Neuronal stem cell (in vitro differentiated cells): ENCODE results near the gene MB21D2.

Source experiments
- DNase-seq: peaks from one replicate; pipeline ENCODE4 v3.0.0-alpha.2; 2013; ENCODE audit warnings: low spot score
- H2AFZ ChIP-seq: one replicate; pipeline ENCODE4 v1.6.1; 2013; ENCODE audit warnings: mild to moderate bottlenecking, low read length, inconsistent platforms
- H2AK5ac ChIP-seq: 2 replicates; pipeline ENCODE4 v1.6.1; 2013; ENCODE audit warnings: low read depth, mild to moderate bottlenecking, inconsistent platforms, low read length, moderate library complexity, mixed read lengths
- H2BK120ac ChIP-seq: 2 replicates; pipeline ENCODE4 v1.6.1; 2013; ENCODE audit warnings: low read depth, mild to moderate bottlenecking, inconsistent platforms, low read length, moderate library complexity, mixed read lengths
- H2BK12ac ChIP-seq: one replicate; pipeline ENCODE4 v1.6.1; 2013; ENCODE audit warnings: low read length, inconsistent platforms
- H2BK15ac ChIP-seq: 2 replicates; pipeline ENCODE4 v1.6.1; 2013; ENCODE audit warnings: mild to moderate bottlenecking, low read length, inconsistent platforms, mixed read lengths
- H2BK5ac ChIP-seq: one replicate; pipeline ENCODE4 v1.6.1; 2013; ENCODE audit warnings: inconsistent platforms, mild to moderate bottlenecking, low read length, moderate library complexity
- H3K14ac ChIP-seq: one replicate; pipeline ENCODE4 v1.6.1; 2013; ENCODE audit warnings: low read length, inconsistent platforms
- H3K18ac ChIP-seq: 2 replicates; pipeline ENCODE4 v1.6.1; 2013; ENCODE audit warnings: low read length, inconsistent platforms
- H3K23ac ChIP-seq: 2 replicates; pipeline ENCODE4 v1.6.1; 2013; ENCODE audit warnings: low read depth, mild to moderate bottlenecking, mixed read lengths, low read length, inconsistent platforms; ENCODE audit not compliant: poor library complexity
- H3K27ac ChIP-seq: replicated peaks from 3 replicates; pipeline ENCODE4 v1.5.1; 2013; ENCODE audit warnings: low read length, inconsistent platforms
- H3K27me3 ChIP-seq, 3 experiments: 2 replicates each; pipeline ENCODE4 v1.6.1; 2013; ENCODE audit warnings: low read length in 3 of 3, mild to moderate bottlenecking in 2 of 3, inconsistent platforms in 1 of 3, low read depth in 1 of 3, mixed read lengths in 1 of 3, moderate library complexity in 1 of 3; ENCODE audit not compliant: control insufficient read depth in 3 of 3, insufficient read depth in 3 of 3
- H3K36me3 ChIP-seq, 2 donors: replicated peaks in 1 of 2; 2 replicates each; pipeline ENCODE4 v1.6.1; 2013; ENCODE audit warnings: low read length in 2 of 2; ENCODE audit not compliant: control insufficient read depth in 2 of 2, insufficient read depth in 2 of 2
- H3K4ac ChIP-seq: 2 replicates; pipeline ENCODE4 v1.6.1; 2013; ENCODE audit warnings: inconsistent platforms, mild to moderate bottlenecking, low read length, moderate library complexity
- H3K4me1 ChIP-seq, 2 donors: 1 replicate in 1 of 2; 2 replicates in 1 of 2; pipeline ENCODE4 v1.6.1; 2013; ENCODE audit warnings: low read length in 2 of 2, low read depth in 1 of 2; ENCODE audit not compliant: control insufficient read depth in 2 of 2, insufficient read depth in 1 of 2
- H3K4me2 ChIP-seq: one replicate; pipeline ENCODE4 v1.6.1; 2013; ENCODE audit warnings: mild to moderate bottlenecking, low read length, inconsistent platforms; ENCODE audit not compliant: insufficient read depth, poor library complexity, severe bottlenecking
- H3K4me3 ChIP-seq, 2 donors: 2 replicates each; pipeline ENCODE4 v1.5.1; 2013; ENCODE audit warnings: low read length in 2 of 2, mild to moderate bottlenecking in 2 of 2, inconsistent platforms in 1 of 2, moderate library complexity in 1 of 2
- H3K79me1 ChIP-seq: one replicate; pipeline ENCODE4 v1.6.1; 2013; ENCODE audit warnings: low read depth, mild to moderate bottlenecking, inconsistent platforms, low read length, moderate library complexity
- H3K9ac ChIP-seq: one replicate; pipeline ENCODE4 v1.6.1; 2013; ENCODE audit warnings: mild to moderate bottlenecking, low read depth, low read length, inconsistent platforms; ENCODE audit not compliant: poor library complexity
- H3K9me3 ChIP-seq, 2 donors: replicated peaks in 1 of 2; 2 replicates each; pipeline versions ENCODE3 to v1.6.1; 2013; ENCODE audit warnings: low read length in 2 of 2, mild to moderate bottlenecking in 2 of 2, inconsistent platforms in 1 of 2, low read depth in 1 of 2, mixed read lengths in 1 of 2, moderate library complexity in 1 of 2; ENCODE audit not compliant: control insufficient read depth in 2 of 2, insufficient read depth in 1 of 2
- H4K8ac ChIP-seq: one replicate; pipeline ENCODE4 v1.6.1; 2013; ENCODE audit warnings: low read depth, mild to moderate bottlenecking, inconsistent platforms, low read length, moderate library complexity
- H4K91ac ChIP-seq: one replicate; pipeline ENCODE4 v1.6.1; 2013; ENCODE audit warnings: low read length, low read depth, mild to moderate bottlenecking, inconsistent platforms; ENCODE audit not compliant: poor library complexity
- WGBS, 2 donors: extraction: QIAGEN DNeasy Blood & Tissue Kit; methylation state at CpG; one replicate each; pipeline ENCODE4 v1.1.7; 2013; ENCODE audit warnings: missing lambda C conversion rate in 2 of 2, mixed read lengths in 1 of 2; ENCODE audit not compliant: insufficient read length in 2 of 2, insufficient replicate concordance in 1 of 2; ENCODE audit errors: extremely low coverage in 2 of 2; 5-methylcytosine and 5-hydroxymethylcytosine counted together

MB21D2 gene

GRCh38 chr3:192772240-192772894 is 145.3 kb downstream of the MB21D2 start:
- H3K9ac ChIP-seq, result no peak overlapping the region

GRCh38 chr3:192758654-192759053 is 159.0 kb downstream of the MB21D2 start:
- Histone ChIP-seq H3K9me3 (no peaks in the 10 kb centered on the region), H3K4me3 (no peak overlapping the region), H3K14ac (no peak overlapping the region), H2AFZ (no peak overlapping the region), H4K91ac (no peak overlapping the region), H2BK12ac (no peak overlapping the region), H2BK15ac (no peak overlapping the region), H3K4me1 (no peaks in the 10 kb centered on the region), H2BK120ac (no peak overlapping the region), H3K4ac (no peak overlapping the region), H2AK5ac (no peak overlapping the region), H3K79me1 (no peaks in the 10 kb centered on the region), H3K4me2 (no peak overlapping the region), H3K36me3 (no peaks in the 10 kb centered on the region), H3K9ac (no peak overlapping the region), H2BK5ac (no peak overlapping the region), H3K18ac (no peak overlapping the region), H3K23ac (no peak overlapping the region), H3K27ac (no peak overlapping the region), H3K27me3 (no peaks in the 10 kb centered on the region), H4K8ac (no peak overlapping the region)
- no peak for DNase-seq
- no CpG with 5 or more reads among the region's 7 CpGs for WGBS, 2 donors

More at GRCh38 chr3:192772240-192772894, 145.3 kb downstream of the MB21D2 start:
- Histone ChIP-seq H2BK120ac (no peak overlapping the region), H2BK15ac (no peak overlapping the region), H3K4me1 (no peaks in the 10 kb centered on the region), H4K91ac (no peak overlapping the region), H3K27me3 (no peaks in the 10 kb centered on the region), H2BK5ac (no peak overlapping the region), H3K36me3 (no peaks in the 10 kb centered on the region), H2AFZ (no peak overlapping the region), H4K8ac (no peak overlapping the region), H3K79me1 (no peaks in the 10 kb centered on the region), H3K23ac (no peak overlapping the region), H3K27ac (no peak overlapping the region), H3K14ac (no peak overlapping the region), H2BK12ac (no peak overlapping the region), H3K4me2 (no peak overlapping the region), H3K9me3 (no peaks in the 10 kb centered on the region), H2AK5ac (no peak overlapping the region), H3K4ac (no peak overlapping the region), H3K18ac (no peak overlapping the region), H3K4me3 (no peak overlapping the region)
- no CpG with 5 or more reads among the region's 5 CpGs for WGBS, 2 donors
- no peak for DNase-seq

GRCh38 chr3:192751148-192751547 is 166.5 kb downstream of the MB21D2 start:
- H3K4me3 ChIP-seq, result no peak overlapping the region
- peaks cover 0 to 3% (median 0%) of the 10 kb centered on the region in 3 experiments for H3K27me3 ChIP-seq
- no peak overlapping the region for H2BK15ac ChIP-seq
- no peak overlapping the region for H3K4ac ChIP-seq
- H3K9ac ChIP-seq, result no peak overlapping the region
- no peak overlapping the region for H2BK5ac ChIP-seq
- H2AFZ ChIP-seq, result no peak overlapping the region
- no peak overlapping the region for H3K14ac ChIP-seq
- H4K8ac ChIP-seq, result no peak overlapping the region
- no peak overlapping the region for H4K91ac ChIP-seq
- no peaks in the 10 kb centered on the region for H3K4me1 ChIP-seq
- DNase-seq, result no peak
- H3K27ac ChIP-seq, result no peak overlapping the region
- no peak overlapping the region for H2BK12ac ChIP-seq
- H3K9me3 ChIP-seq, result no peaks in the 10 kb centered on the region
- H3K18ac ChIP-seq, result no peak overlapping the region
- WGBS, 2 donors, result no CpG with 5 or more reads among the region's 2 CpGs
- H3K4me2 ChIP-seq, result no peak overlapping the region
- H3K23ac ChIP-seq, result no peak overlapping the region
- H3K36me3 ChIP-seq, result no peaks in the 10 kb centered on the region
- no peak overlapping the region for H2AK5ac ChIP-seq
- H3K79me1 ChIP-seq, result no peaks in the 10 kb centered on the region
- no peak overlapping the region for H2BK120ac ChIP-seq

DNA sequence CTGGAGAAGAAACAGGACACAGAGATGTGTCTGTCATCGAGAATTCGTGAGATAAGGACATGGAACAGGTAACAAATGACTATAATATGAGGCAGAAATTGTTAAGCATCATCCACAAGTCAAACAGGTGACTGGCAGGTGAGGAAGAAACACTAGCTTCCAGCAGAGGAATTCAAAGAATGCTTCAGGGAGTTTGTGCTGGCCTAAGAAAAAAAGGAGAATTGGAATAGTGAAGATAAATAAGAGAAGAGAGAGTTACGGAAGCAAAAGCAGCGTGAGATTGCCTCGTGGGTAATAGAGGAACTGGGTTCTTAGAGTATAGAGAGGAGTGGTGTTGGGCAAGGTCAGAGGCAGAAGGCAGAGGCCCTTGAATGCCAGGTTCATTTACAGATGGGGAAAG is 167.5 kb downstream of the MB21D2 start:
- Histone ChIP-seq H3K4me1 (no peaks in the 10 kb centered on the region), H3K9ac (no peak overlapping the region), H3K4ac (no peak overlapping the region), H4K91ac (no peak overlapping the region), H3K18ac (no peak overlapping the region), H2BK5ac (no peak overlapping the region), H3K79me1 (no peaks in the 10 kb centered on the region), H2AK5ac (no peak overlapping the region), H3K27ac (no peak overlapping the region), H2AFZ (no peak overlapping the region), H3K14ac (no peak overlapping the region), H3K4me2 (no peak overlapping the region), H2BK12ac (no peak overlapping the region), H2BK120ac (no peak overlapping the region), H3K23ac (no peak overlapping the region), H2BK15ac (no peak overlapping the region), H3K36me3 (no peaks in the 10 kb centered on the region), H3K9me3 (no peaks in the 10 kb centered on the region), H3K27me3 (peaks cover 0 to 3% (median 0%) of the 10 kb centered on the region in 3 experiments), H3K4me3 (no peak overlapping the region), H4K8ac (no peak overlapping the region)
- WGBS, 2 donors, result 95% methylated on average over 3 of the region's 5 CpGs; no CpG with 5 or more reads in 1 of the 2 donors
- DNase-seq, result no peak
